H7 (cell line): Measurements from ENCODE around the gene SMYD1. TPM values are rescaled to one million over a fixed set of nuclear protein-coding genes. Genes with fewer than 3 reads are reported as not detected.

Experiments
- DNase-seq: peaks from one replicate; pipeline ENCODE4 v3.0.0; 2012
- H3K27me3 ChIP-seq: 2 replicates; pipeline ENCODE4 v1.6.0; 2011; ENCODE audit warnings: mild to moderate bottlenecking, low read length; ENCODE audit not compliant: control insufficient read depth, insufficient read depth
- H3K36me3 ChIP-seq: replicated peaks from 2 replicates; pipeline ENCODE4 v1.5.1; 2011; ENCODE audit warnings: low read length; ENCODE audit not compliant: control insufficient read depth, insufficient read depth
- H3K4me3 ChIP-seq: 2 replicates; pipeline ENCODE4 v1.5.1; 2011; ENCODE audit warnings: low read depth, mild to moderate bottlenecking, control low read depth, low read length, moderate library complexity; ENCODE audit not compliant: insufficient read depth
- total RNA-seq: library from RNA; depleted of rRNA; stranded (reverse); fragments of >200 nt; shearing (Covaris generic); gene quantifications from 2 replicates; pipeline ENCODE4 v1.2.3, GENCODE V29; 2014

SMYD1 gene
- total RNA-seq, 1 experiment from 2014 or later = 0.17 TPM

DNA sequence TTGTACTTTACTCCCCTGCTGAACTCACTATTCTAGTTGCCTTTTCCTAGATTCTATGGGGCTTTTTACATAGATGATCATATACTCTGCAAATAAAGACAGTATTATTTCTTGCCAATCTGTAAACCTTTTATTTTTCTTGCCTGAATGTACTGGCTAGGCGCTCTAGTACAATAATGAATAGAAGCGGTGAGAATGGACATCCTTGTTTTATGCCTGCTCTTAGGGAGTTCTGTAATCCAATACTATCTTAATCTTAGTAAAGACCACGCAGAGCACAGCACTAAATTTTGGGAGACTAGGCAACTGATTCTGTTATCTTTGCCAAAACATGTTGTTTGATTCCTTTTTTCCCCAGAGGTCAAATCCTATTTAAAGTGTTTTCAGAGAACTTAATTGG is 19.1 kb upstream of the SMYD1 start:
- H3K4me3 ChIP-seq = no peak overlapping the region
- H3K27me3 ChIP-seq = no peaks in the 10 kb centered on the region
- no peaks in the 10 kb centered on the region for H3K36me3 ChIP-seq
- no peak for DNase-seq

DNA sequence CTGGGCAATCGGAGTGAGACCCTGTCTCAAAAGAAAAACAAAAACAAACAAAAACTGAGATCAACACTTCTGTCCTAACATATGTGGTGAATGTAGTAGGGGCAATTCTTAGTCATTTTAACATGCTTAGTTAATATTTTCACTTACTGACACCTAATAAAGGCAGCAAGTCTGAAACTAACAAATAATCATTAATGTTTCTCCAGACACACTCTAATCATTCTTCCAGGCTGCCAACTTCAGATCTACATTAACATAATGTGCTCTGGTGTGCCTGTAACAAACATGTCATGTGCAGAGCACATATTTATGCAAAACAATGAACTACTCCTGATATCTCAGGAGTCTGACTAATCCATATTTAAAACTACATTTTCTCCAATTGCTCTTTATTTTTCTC is 18.0 kb upstream of the SMYD1 start:
- Histone ChIP-seq H3K4me3 (no peak overlapping the region), H3K27me3 (no peaks in the 10 kb centered on the region), H3K36me3 (no peaks in the 10 kb centered on the region)
- no peak for DNase-seq

DNA sequence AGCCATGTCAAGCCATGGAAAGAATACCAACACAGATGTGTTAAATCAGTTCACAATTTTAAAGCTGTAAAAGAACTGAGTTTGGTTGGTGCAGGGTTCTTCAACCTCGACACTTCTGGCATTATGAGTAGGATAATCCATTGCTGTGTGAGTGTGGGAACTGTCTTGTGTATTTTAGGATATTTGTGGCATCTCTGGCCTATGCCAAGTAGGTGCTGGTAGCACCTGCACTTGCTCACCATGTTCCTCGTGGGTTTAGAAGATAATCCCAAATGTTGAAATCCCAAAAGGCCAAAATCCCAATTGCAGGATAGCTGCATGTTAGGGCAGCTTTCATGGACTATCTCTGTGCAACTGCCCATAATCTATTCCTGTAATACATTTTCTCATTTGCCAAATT is 15.8 kb upstream of the SMYD1 start:
- Histone ChIP-seq H3K36me3 (no peaks in the 10 kb centered on the region), H3K4me3 (no peak overlapping the region), H3K27me3 (no peaks in the 10 kb centered on the region)

DNA sequence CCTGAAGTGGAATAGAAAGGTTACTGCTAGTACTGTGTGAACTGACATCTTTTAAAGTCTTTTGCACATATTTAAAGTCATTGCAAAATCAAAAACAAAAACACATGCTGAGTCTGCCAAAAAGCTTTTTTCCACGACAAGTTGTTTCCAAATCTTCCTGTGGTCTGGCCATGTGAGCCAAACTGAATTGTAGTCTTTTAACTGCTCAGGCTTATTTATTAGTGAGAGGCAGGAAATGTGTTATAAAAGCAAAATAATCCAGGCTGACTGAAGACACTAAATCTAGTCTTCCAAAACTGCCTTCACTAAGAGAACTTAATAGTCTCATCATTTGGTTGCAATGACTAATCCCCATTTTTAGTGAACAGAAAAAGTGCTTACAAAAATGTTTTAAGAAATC is 14.3 kb upstream of the SMYD1 start:
- Histone ChIP-seq H3K27me3 (no peaks in the 10 kb centered on the region), H3K4me3 (no peak overlapping the region), H3K36me3 (no peaks in the 10 kb centered on the region)
- no peak for DNase-seq

More for the DNA sequence above, 15.8 kb upstream of the SMYD1 start:
- DNase-seq = no peak

DNA sequence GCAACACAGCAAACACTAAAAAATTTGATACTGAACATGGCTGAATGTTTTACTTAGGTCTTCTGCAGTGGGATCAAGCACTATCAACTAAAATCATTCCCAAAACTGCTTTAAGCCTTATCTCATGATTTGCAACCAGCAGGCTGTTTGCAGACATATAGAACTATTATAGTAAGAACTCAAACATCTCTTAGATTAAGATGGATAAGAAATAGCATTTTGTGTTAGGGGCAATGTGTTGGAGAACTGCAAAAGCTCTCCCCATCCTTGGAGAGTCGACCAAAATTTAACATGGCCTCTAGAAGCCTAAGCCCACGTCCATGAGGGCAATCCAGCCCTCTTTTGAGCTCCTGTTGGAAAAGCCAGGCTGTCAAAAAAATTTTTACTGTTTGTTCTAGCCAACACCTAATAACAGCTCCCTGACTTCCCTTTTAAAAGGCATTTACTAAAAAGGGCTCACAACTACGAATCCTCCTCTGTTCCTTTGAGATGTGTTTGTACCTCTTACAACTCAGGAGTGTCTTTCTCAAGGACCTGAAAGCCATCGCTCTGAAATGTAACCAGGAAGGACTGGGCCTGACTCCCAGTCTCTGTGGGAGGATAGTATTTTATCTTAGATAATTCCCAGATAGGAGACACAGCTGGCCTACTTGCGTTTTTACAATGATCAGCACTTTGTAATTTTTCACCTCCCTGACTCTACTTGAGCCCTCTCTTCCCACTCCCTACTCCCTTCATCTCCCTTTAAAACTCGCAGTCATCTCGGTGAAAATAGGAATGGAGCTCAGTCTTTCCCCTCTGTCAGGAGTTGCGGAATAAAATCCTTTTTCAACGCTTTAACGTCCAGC is 13.5 kb upstream of the SMYD1 start:
- DNase-seq = no peak
- Histone ChIP-seq H3K27me3 (no peaks in the 10 kb centered on the region), H3K36me3 (no peaks in the 10 kb centered on the region), H3K4me3 (peak overlapping the region; percentile 76)

DNA sequence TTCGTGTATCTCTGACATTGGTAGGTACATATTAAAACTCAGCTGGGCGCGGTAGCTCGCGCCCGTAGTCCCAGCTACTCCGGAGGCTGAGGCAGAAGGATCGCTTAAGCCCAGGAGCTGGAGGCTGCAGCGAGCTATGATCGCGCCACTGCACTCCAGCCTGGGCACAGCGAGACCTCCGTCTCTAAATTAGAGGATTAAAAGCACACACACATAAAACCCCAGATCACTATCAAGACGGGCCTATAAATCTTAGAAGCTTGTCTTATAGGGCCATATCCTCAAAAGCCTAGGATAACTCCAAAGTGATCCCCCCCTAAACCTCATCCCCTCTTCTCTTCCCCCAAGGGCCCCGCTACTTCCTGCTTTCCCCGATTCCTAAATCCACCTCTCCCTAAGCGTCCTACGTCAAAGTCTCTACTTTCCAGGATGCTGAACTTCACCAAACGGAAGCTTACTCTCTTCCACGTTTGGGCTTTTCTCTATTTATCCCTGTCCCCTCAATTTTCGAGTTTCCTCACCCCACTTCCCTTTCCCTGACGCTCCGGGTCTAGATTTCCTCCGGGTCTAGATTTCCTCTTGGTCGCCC is 12.7 kb upstream of the SMYD1 start:
- H3K4me3 ChIP-seq = peak overlapping the region; percentile 76
- H3K27me3 ChIP-seq = no peaks in the 10 kb centered on the region
- DNase-seq = peak; percentile 67
- H3K36me3 ChIP-seq = no peaks in the 10 kb centered on the region

DNA sequence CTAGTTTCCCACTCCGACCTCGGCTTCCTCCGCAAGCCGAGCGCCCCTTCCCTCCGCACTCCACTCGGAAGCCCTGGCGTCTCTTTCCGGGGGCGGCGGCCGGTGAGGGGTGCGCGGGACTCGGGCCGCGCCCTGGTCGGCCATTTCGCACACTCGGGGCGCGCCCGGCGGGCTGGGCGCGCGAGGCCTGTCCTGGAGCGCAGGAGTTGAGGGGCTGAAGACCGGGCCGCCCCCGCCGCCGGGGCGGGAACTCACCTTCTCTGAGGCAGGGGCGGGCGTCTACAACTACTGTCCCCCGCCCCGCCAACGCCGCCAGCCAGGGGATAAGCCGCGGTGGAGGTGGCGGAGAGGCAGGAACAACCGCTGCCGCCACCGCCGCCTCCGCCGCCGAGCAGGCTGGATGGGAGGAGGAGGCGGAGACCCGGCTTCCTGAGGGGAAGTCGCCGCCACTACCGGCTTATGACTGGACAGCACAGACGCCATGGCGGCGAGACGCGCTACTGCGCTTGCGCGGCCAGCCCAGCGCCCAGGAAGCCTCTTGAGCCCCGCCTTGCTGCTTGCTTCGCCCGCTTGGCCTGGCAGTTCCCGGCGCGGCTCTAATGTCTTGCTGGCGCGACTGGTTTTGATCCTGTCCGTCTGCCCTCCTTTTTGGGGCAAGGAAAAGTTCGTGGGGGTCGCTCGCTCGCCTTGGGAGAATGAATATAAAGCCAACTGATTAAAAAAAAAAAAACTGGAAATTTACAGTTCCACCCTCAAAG is 12.1 kb upstream of the SMYD1 start, which contains the start of gene KRCC1:
TSS of gene KRCC1 (minus strand) at position 413 of the 758 bp plus-strand sequence. CDS start 27,220 bp downstream, outside the sequence.
- H3K4me3 ChIP-seq = peak within 1 kb of the TSS; percentile 76
- no peaks in the 10 kb centered on the region for H3K36me3 ChIP-seq
- no peaks in the 10 kb centered on the region for H3K27me3 ChIP-seq
- peak; percentile 95 for DNase-seq

DNA sequence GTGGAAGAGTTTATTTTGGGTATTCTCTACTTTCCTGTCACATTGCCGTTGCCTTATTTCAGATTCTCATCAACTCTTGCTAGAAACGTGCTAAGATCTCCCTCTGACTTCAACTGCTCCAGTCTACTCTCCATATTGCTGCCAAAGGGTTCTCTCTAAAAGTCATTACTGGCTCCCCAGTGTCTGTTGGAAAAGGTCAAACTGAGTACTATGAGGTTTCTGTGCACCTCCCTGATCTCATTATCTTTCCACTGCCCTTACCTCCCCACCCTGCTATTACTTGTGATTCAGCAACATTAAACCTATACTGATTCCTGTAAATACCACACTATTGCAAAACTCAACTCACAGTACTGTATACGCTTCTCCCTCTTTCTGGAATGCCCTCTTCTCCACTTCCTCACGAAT is 10.2 kb upstream of the SMYD1 start:
- H3K4me3 ChIP-seq = no peak overlapping the region
- H3K36me3 ChIP-seq = no peaks in the 10 kb centered on the region
- DNase-seq = no peak
- H3K27me3 ChIP-seq = no peaks in the 10 kb centered on the region

DNA sequence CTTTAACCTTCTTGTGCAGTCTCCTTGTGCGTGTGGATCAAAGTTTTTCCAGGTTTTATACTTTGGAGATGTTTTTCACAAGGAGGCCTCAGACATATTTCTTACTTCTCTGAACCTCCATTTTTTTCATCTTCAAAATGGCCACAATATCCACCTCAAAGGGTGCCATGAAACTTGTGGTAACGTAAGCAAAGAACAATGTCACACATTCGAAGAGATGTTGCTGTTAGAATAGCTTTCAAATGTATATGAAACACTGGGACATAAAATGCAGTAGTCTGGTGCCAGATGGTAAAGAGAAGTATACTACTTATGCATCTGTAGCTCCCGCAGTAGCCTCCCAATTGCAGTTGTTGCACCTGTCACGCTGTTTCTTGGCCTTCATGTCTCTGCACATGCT is 9.4 kb upstream of the SMYD1 start:
- no peaks in the 10 kb centered on the region for H3K36me3 ChIP-seq
- DNase-seq = no peak
- H3K4me3 ChIP-seq = no peak overlapping the region
- H3K27me3 ChIP-seq = no peaks in the 10 kb centered on the region

DNA sequence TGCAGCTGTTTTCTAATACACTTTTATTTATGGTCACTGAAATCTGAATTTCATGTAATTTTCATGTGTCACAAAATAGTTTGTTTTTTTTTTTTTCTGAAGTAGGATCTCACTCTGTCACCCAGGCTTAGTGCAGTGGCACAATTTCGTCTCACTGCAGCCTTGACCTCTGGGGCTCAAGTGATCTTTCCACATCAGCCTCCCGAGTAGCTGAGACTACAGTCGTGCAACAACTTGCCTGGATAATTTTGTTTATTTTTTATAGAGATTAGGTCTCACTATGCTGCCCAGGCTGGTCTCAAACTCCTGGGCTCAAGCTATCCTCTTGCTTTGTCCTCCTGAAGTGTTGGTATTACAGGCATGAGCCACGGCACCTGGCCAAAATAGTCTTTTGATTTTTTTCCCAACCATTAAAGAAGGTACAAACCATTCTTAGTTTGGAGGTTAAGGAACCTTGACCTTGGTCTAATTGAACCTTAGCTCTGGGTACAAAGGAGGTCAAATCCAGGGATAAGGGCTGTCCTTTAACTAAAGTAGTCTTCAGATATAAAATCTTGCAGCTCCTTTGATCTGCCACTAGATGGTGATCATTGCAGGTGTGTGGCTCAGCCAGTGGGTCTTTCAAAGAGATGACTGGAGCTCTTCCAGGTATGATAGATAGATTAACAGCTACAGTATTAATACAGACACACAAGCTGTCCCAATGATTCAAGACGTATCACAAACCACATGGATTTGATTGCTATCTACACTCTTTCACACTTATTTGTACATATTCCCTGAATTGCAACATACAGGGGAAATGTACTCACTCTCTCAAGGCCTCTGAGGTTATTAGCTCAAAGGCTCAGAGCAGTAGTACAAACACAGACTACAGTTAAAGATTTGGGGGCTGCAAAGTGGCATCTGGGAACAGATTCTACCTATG is 7.4 kb upstream of the SMYD1 start:
- Histone ChIP-seq H3K27me3 (no peaks in the 10 kb centered on the region), H3K36me3 (no peaks in the 10 kb centered on the region), H3K4me3 (no peak overlapping the region)
- peak; percentile 70 for DNase-seq

DNA sequence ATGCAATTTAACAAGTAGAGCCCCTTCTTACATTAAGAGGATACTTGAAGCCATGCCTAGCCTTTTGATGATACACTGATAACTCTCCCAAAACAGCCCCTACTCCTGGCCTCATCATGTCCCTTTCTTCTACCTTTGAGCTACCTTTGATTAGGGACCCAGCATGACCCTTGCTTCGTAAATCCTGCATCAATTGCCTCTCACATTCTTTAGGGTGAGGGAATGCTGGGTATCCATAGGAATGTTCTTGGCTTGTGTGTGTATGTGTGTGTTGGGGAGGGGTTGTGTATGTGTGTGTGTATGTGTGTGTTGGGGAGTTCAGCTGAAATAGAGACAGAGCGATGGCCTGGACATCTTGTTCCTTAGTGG is 6.7 kb upstream of the SMYD1 start:
- H3K4me3 ChIP-seq = no peak overlapping the region
- no peaks in the 10 kb centered on the region for H3K27me3 ChIP-seq
- H3K36me3 ChIP-seq = no peaks in the 10 kb centered on the region
- DNase-seq = no peak

DNA sequence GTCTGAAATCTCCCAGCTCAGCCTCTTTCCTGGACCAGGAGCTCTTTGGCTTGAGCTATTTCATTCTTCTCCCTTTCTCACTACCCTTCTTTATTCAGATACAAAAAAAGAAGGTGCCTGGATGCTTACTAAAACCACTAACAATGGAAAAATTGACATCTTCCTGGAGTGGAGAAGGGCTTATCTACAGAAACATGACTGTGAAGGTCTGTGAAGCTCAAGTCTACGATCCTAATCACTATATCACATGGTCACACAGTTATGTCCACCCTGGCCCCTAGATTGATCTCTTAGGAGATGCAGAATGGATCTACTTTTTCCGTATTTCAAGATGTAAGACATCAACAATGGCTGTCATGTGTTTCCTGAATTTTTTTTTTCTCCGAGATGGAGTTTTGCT is 6.3 kb upstream of the SMYD1 start:
- Histone ChIP-seq H3K36me3 (no peaks in the 10 kb centered on the region), H3K4me3 (no peak overlapping the region), H3K27me3 (no peaks in the 10 kb centered on the region)
- no peak for DNase-seq

DNA sequence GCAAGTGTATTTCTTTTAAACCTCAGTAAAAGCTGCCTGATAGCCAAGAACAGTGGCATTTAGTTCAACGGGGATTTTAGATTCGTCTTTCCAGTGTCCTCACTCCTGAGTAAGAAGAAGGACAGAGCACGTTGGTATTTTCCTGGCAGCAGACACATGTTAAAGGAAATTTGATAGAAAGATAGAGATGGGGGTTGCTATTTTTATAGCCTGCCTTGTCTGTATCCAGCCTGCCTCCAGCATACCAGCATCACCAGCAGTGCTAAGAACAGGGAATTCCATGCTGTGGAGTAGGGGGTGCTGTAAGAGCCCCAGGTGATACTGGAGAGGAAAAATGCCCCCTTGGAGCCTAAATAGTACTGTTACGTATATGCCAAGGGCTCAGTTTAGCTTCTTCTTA is 1.1 kb upstream of the SMYD1 start:
- Histone ChIP-seq H3K4me3 (no peak overlapping the region), H3K27me3 (no peaks in the 10 kb centered on the region), H3K36me3 (no peaks in the 10 kb centered on the region)
- peak; percentile 39 for DNase-seq

DNA sequence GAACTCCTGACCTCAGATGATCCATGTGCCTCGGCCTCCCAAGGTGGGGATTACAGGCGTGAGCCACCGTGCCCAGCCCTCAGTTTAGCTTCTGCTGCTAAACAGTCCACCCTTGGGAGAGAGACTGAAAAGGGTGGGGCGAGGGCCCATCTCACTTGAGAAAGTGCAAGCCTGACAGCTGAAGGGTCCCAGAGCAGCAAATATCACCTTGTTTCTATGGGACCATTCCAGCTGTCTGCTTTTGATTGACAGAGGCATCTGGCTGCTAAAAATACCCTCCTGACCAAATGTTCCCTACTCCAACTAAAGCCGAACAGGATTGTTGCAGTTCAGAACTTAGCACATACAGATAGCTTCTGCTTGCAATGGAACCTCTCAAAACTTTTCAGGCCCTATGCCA is 436 bp upstream of the SMYD1 start:
- Histone ChIP-seq H3K4me3 (no peak overlapping the region), H3K27me3 (no peaks in the 10 kb centered on the region), H3K36me3 (no peaks in the 10 kb centered on the region)
- DNase-seq = no peak
